ENCODE results near the gene EFNA5. TPM values are rescaled to one million over a fixed set of nuclear protein-coding genes. Genes with fewer than 3 reads are reported as not detected.

Gene EFNA5
- total RNA-seq, 1 donor from 2014 or later = 2.2 TPM

GRCh38 chr5:107449369-107449768, 221.4 kb downstream of the EFNA5 start:
- no peak overlapping the region for H3K27ac ChIP-seq
- H3K9me3 ChIP-seq = no peaks in the 10 kb centered on the region
- H3K4me3 ChIP-seq = no peak overlapping the region
- no peaks in the 10 kb centered on the region for H3K27me3 ChIP-seq
- no peaks in the 10 kb centered on the region for H3K4me1 ChIP-seq
- intact Hi-C loops (cut with DNase I) = no loop called here
- no peaks in the 10 kb centered on the region for H3K36me3 ChIP-seq
- DNase-seq (ENCODE audit: low spot score in 2 of 2) = no peak
- TF ChIP-seq CTCF (IDR thresholded peaks at IDR 0.05) = no peak

- no peak for DNase-seq (ENCODE audit: low spot score in 2 of 2)
- Histone ChIP-seq H3K27ac (no peak overlapping the region), H3K4me3 (no peak overlapping the region), H3K4me1 (no peaks in the 10 kb centered on the region), H3K27me3 (no peaks in the 10 kb centered on the region), H3K9me3 (no peaks in the 10 kb centered on the region), H3K36me3 (no peaks in the 10 kb centered on the region)
- TF ChIP-seq CTCF (IDR thresholded peaks at IDR 0.05) = no peak
- intact Hi-C loops (cut with DNase I) = no loop called here
These were observed 223.2 kb downstream of the EFNA5 start for GRCh38 chr5:107447587-107447986.

- no peak overlapping the region for H3K4me3 ChIP-seq
- no peaks in the 10 kb centered on the region for H3K36me3 ChIP-seq
- H3K27me3 ChIP-seq = no peaks in the 10 kb centered on the region
- no peak for TF ChIP-seq CTCF (IDR thresholded peaks at IDR 0.05)
- DNase-seq (ENCODE audit: low spot score in 2 of 2) = no peak
- no peaks in the 10 kb centered on the region for H3K4me1 ChIP-seq
- intact Hi-C loops (cut with DNase I) = no loop called here
- H3K9me3 ChIP-seq = no peaks in the 10 kb centered on the region
- H3K27ac ChIP-seq = no peak overlapping the region
These were observed 223.8 kb downstream of the EFNA5 start for GRCh38 chr5:107446972-107447371.

GRCh38 chr5:107444300-107444699, 226.4 kb downstream of the EFNA5 start:
- intact Hi-C loops (cut with DNase I) = no loop called here
- Histone ChIP-seq H3K27me3 (no peaks in the 10 kb centered on the region), H3K9me3 (peaks cover 0 to 2% of the 10 kb centered on the region in 2 donors), H3K27ac (no peak overlapping the region), H3K4me3 (no peak overlapping the region), H3K36me3 (no peaks in the 10 kb centered on the region), H3K4me1 (no peaks in the 10 kb centered on the region)
- no peak for DNase-seq (ENCODE audit: low spot score in 2 of 2)
- no peak for TF ChIP-seq CTCF (IDR thresholded peaks at IDR 0.05)

- Histone ChIP-seq H3K4me1 (no peaks in the 10 kb centered on the region), H3K9me3 (peaks cover 0 to 6% of the 10 kb centered on the region in 2 donors)
- no peak for DNase-seq (ENCODE audit: low spot score in 2 of 2)
These were observed 226.8 kb downstream of the EFNA5 start for GRCh38 chr5:107443897-107444296.

More at GRCh38 chr5:107443897-107444296, 226.8 kb downstream of the EFNA5 start:
- TF ChIP-seq CTCF (IDR thresholded peaks at IDR 0.05) = no peak
- Histone ChIP-seq H3K4me3 (no peak overlapping the region), H3K27ac (no peak overlapping the region), H3K36me3 (no peaks in the 10 kb centered on the region), H3K27me3 (no peaks in the 10 kb centered on the region)
- intact Hi-C loops (cut with DNase I) = no loop called here
